ENCODE data around the gene CELF1. TPM values are rescaled to one million over a fixed set of nuclear protein-coding genes. Genes with fewer than 3 reads are reported as not detected.
A peak's percentile ranks its signal among the peaks of the same experiment; 100 is the strongest.
"Not testable (repeated sequence)": the region's sequence is repeated elsewhere in the genome, so short reads cannot be mapped to it uniquely, and the experiment has no call there.

CELF1 gene
- polyA plus RNA-seq, 1 donor = 79.2 TPM

DNA sequence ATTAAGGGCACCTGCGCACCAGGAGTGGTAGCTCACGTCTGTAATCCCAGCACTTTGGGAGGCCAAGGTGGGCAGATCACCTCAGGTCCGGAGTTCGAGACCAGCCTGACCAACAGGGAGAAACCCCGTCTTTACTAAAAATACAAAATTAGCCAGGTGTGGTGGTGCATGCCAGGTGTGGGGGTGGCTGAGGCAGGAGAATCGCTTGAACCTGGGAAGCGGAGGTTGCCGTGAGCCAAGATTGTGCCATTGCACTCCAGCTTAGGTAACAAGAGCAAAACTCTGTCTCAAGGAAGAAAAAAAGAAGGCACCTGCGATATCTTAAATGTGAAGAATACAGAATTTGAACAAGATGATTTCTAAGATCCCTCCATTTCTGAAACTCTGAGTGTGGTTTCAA, 26.9 kb downstream of the CELF1 start:
- H3K4me1 ChIP-seq (ENCODE audit: control insufficient read depth, insufficient read depth, low read length) = peaks cover 13% of the 10 kb centered on the region

DNA sequence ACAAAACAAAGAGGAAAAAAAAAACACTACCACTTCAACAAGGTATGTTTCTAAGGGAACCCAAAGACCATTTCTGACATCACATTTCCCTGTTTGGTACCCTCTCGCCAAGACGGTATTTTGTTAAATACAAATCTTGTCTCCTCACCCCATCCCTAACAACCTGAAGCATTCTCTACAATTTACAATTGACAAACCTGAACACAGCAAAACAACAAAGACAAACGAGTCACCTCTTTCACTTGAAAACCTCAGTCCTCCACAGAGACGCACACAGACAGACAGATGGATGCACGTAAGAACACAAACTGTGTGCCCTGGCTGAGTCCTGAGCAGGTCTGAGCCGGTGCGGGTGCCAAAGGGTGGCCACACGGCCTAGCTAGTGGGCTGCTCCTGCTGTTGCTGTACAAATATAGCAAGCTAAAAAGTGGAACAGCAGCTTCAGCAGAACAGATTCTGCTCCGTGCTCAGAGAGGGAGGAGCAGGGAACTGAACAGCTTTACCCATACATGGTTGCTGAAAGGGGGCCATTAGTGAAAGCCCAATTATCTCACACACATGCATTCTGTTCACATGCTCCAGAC, 28.5 kb downstream of the CELF1 start:
- Histone ChIP-seq H3K4me3 (ENCODE audit: low read length) (no peak overlapping the region), H3K36me3 (ENCODE audit: control insufficient read depth, insufficient read depth, low read length) (peaks cover 4% of the 10 kb centered on the region), H3K27me3 (ENCODE audit: control insufficient read depth, insufficient read depth, low read length) (no peaks in the 10 kb centered on the region), H3K27ac (ENCODE audit: low read length) (peak overlapping the region; percentile 45), H3K4me1 (ENCODE audit: control insufficient read depth, insufficient read depth, low read length) (peaks cover 13% of the 10 kb centered on the region), H3K9me3 (ENCODE audit: control insufficient read depth, low read depth, low read length) (no peaks in the 10 kb centered on the region)
- no peak for DNase-seq
- 40% methylated on average over 2 of the region's 9 CpGs for WGBS (ENCODE audit: insufficient coverage, low lambda C conversion rate)

More for the DNA sequence above, 26.9 kb downstream of the CELF1 start:
- not testable (repeated sequence) for H3K9me3 ChIP-seq (ENCODE audit: control insufficient read depth, low read depth, low read length); H3K4me3 ChIP-seq (ENCODE audit: low read length); H3K36me3 ChIP-seq (ENCODE audit: control insufficient read depth, insufficient read depth, low read length); DNase-seq; H3K27ac ChIP-seq (ENCODE audit: low read length); H3K27me3 ChIP-seq (ENCODE audit: control insufficient read depth, insufficient read depth, low read length)
- 100% methylated on average over 1 of the region's 9 CpGs for WGBS (ENCODE audit: insufficient coverage, low lambda C conversion rate)

DNA sequence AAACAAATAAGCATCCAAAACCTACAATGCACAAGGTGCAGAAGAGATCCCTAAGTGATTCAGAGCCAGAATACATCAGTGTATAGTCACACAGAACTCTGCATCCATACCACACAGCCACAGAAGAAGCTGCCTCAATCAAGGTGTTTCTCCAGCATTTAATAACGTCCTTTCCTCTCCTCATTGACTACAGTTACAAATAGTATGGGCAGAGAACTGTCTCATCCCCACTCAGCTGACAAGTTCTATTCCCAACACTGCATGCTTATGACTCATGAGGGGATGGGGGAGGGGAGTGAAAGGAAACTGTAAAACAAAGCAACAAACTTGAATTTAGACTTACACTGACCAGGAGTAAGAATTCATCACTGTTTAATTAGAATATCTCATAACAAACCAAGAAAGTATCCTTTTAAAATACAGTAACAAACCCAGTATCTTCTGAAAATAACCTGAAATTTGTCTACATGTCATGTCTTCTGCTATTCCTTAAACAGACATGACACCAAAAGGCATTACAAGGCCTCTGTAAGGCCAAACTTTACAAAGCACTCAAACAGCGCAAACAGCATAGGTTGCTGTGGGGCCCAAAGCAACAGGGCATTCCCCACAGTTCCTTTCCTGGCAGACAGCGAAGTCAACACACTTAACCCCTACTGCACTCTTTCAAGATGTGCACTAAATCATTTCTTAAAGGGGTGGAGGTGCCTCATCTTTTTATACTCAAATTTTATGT, 29.3 kb downstream of the CELF1 start:
- Histone ChIP-seq H3K9me3 (ENCODE audit: control insufficient read depth, low read depth, low read length) (no peaks in the 10 kb centered on the region), H3K27me3 (ENCODE audit: control insufficient read depth, insufficient read depth, low read length) (no peaks in the 10 kb centered on the region), H3K4me3 (ENCODE audit: low read length) (no peak overlapping the region), H3K4me1 (ENCODE audit: control insufficient read depth, insufficient read depth, low read length) (peaks cover 16% of the 10 kb centered on the region), H3K36me3 (ENCODE audit: control insufficient read depth, insufficient read depth, low read length) (no peaks in the 10 kb centered on the region), H3K27ac (ENCODE audit: low read length) (peak overlapping the region; percentile 57)
- peak; percentile 47 to 64 for DNase-seq
- no CpG with 5 or more reads among the region's 3 CpGs for WGBS (ENCODE audit: insufficient coverage, low lambda C conversion rate)

GRCh38 chr11:47518212-47518964, 34.5 kb downstream of the CELF1 start:
- no peak overlapping the region for H3K4me3 ChIP-seq (ENCODE audit: low read length)
- no peaks in the 10 kb centered on the region for H3K9me3 ChIP-seq (ENCODE audit: control insufficient read depth, low read depth, low read length)
- DNase-seq = no peak
- H3K4me1 ChIP-seq (ENCODE audit: control insufficient read depth, insufficient read depth, low read length) = peaks cover 18% of the 10 kb centered on the region
- no peak overlapping the region for H3K27ac ChIP-seq (ENCODE audit: low read length)
- H3K27me3 ChIP-seq (ENCODE audit: control insufficient read depth, insufficient read depth, low read length) = no peaks in the 10 kb centered on the region
- H3K36me3 ChIP-seq (ENCODE audit: control insufficient read depth, insufficient read depth, low read length) = no peaks in the 10 kb centered on the region
- 17% methylated on average over 1 of the region's 3 CpGs for WGBS (ENCODE audit: insufficient coverage, low lambda C conversion rate)

DNA sequence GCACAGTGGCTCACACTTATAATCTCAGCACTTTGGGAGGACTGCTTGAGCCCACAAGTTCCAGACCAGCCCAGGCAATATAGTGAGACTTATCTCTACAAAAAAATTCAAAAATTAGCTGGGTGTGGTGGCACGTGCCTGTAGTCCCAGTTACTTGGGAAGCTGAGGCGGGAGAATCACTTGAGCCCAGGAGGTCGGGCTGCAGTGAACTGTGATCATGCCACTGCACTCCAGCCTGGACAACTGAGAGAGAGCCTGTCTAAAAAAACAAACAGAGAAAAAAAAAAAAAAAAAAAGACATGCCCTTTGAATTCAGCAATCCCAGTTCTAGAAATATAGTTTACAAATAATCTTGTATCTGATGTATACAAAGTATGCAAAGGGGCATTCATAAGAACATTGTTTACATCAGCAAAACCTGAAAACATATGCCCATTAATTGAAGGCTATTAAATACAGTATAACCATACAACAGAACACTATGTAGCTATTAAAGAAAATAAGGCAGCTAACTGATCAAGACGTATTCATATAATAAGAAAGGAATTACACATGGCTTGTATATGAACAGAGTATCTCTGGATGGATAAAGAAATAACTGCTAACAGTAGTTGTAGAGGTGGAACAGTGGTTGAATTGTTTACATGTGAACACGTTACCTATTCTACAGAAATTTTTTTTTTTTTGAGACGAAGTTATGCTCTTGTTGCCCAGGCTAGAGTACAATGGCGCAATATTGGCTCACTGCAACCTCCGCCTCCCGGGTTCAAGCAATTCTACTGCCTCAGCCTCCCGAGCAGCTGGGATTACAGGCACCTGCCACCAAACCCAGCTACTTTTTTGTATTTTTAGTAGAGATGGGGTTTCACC, 35.7 kb downstream of the CELF1 start:
- H3K4me3 ChIP-seq (ENCODE audit: low read length) = no peak overlapping the region
- WGBS (ENCODE audit: insufficient coverage, low lambda C conversion rate) = 100% methylated on average over 1 of the region's 10 CpGs
- no peak for DNase-seq
- no peaks in the 10 kb centered on the region for H3K27me3 ChIP-seq (ENCODE audit: control insufficient read depth, insufficient read depth, low read length)
- H3K36me3 ChIP-seq (ENCODE audit: control insufficient read depth, insufficient read depth, low read length) = no peaks in the 10 kb centered on the region
- H3K4me1 ChIP-seq (ENCODE audit: control insufficient read depth, insufficient read depth, low read length) = peaks cover 11% of the 10 kb centered on the region
- no peaks in the 10 kb centered on the region for H3K9me3 ChIP-seq (ENCODE audit: control insufficient read depth, low read depth, low read length)
- H3K27ac ChIP-seq (ENCODE audit: low read length) = no peak overlapping the region

DNA sequence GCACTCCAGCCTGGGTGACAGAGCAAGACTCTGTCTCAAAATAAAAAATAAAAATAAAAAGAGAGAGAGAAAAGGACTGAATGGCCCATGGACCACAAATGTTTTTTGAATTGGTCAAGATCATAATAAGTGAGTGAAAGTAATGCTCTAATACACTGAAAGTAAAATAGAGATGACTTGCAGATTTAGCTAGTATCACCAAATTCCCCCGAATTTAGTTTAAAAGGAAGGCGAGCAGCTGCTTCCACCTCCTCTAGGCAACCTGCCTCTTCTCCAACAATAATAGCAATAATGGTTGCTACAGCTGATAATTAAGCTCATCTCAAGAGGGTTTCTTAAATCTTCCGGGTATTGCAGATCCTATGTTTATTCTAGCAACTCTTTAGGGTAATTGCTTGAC, 36.8 kb downstream of the CELF1 start:
- no peak for DNase-seq
- peaks cover 11% of the 10 kb centered on the region for H3K4me1 ChIP-seq (ENCODE audit: control insufficient read depth, insufficient read depth, low read length)
- no peak overlapping the region for H3K4me3 ChIP-seq (ENCODE audit: low read length)
- no peaks in the 10 kb centered on the region for H3K36me3 ChIP-seq (ENCODE audit: control insufficient read depth, insufficient read depth, low read length)
- no peaks in the 10 kb centered on the region for H3K27me3 ChIP-seq (ENCODE audit: control insufficient read depth, insufficient read depth, low read length)
- WGBS (ENCODE audit: insufficient coverage, low lambda C conversion rate) = 88% methylated on average over 3 of the region's 3 CpGs
- H3K27ac ChIP-seq (ENCODE audit: low read length) = no peak overlapping the region
- H3K9me3 ChIP-seq (ENCODE audit: control insufficient read depth, low read depth, low read length) = no peaks in the 10 kb centered on the region

DNA sequence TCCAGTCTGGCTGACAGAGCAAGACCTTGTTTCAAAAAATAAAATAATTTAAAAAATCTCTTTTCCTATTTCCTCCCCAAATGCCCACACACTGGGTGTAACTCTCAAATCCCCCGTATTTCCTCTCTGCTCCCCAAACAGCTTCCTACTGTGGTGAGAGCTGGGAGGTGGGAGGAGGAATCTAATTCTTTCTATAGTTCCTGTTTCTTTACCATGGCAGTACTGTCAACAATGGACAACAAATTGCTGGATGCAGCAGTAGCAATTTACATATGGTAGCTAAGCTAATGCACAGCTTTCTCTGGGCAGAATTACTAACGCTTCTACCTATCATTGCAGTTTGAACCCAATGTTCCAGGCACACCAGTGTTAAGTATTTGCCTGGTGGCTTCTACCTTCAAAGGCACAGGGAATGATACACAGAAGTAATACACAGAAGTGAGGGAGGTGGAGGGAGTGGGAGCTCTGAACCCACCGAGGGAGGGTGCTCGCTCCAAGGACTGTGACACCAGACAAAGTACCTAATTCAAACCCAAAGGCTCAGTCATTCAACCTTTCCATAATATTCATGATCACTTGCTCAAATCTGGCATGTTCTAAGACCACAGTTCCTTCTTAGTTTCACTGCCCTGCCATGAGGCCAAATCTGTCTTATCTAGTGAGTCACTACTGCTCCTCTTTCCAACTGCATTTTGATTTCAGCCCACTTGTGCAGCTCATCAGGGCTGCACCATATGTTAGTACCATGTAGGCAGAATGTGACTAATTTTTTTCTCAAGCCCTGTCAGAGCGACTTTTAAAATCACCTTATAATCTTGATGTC, 37.9 kb downstream of the CELF1 start:
- Histone ChIP-seq H3K27ac (ENCODE audit: low read length) (no peak overlapping the region), H3K4me3 (ENCODE audit: low read length) (no peak overlapping the region), H3K36me3 (ENCODE audit: control insufficient read depth, insufficient read depth, low read length) (no peaks in the 10 kb centered on the region), H3K27me3 (ENCODE audit: control insufficient read depth, insufficient read depth, low read length) (no peaks in the 10 kb centered on the region), H3K9me3 (ENCODE audit: control insufficient read depth, low read depth, low read length) (no peaks in the 10 kb centered on the region), H3K4me1 (ENCODE audit: control insufficient read depth, insufficient read depth, low read length) (peaks cover 14% of the 10 kb centered on the region)
- DNase-seq = no peak
- WGBS (ENCODE audit: insufficient coverage, low lambda C conversion rate) = 86% methylated on average over 1 of the region's 5 CpGs

DNA sequence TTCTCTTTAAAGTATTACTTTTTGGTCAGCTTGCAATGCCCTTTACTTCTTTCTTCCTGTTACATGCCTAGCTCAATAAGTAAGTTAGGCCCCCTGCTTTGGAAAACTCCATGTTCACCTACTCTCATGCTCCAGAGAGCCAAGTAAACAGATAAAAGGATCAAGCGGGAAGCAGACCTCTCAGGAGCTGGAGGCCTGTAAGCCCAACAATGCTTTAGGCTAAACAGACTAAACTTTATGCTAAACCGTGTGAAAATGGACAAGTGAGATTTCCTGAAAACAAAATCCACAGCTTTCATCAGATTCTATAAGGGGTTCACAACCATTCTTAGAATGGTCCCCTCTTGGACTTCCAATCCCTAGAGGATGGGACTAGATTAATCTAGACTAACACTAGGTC, 40.2 kb downstream of the CELF1 start:
- Histone ChIP-seq H3K27ac (ENCODE audit: low read length) (no peak overlapping the region), H3K36me3 (ENCODE audit: control insufficient read depth, insufficient read depth, low read length) (no peaks in the 10 kb centered on the region), H3K27me3 (ENCODE audit: control insufficient read depth, insufficient read depth, low read length) (no peaks in the 10 kb centered on the region), H3K4me1 (ENCODE audit: control insufficient read depth, insufficient read depth, low read length) (peaks cover 9% of the 10 kb centered on the region), H3K9me3 (ENCODE audit: control insufficient read depth, low read depth, low read length) (no peaks in the 10 kb centered on the region), H3K4me3 (ENCODE audit: low read length) (no peak overlapping the region)
- no peak for DNase-seq
- 60% methylated on average over 1 of the region's 2 CpGs for WGBS (ENCODE audit: insufficient coverage, low lambda C conversion rate)

- no CpG with 5 or more reads among the region's 7 CpGs for WGBS (ENCODE audit: insufficient coverage, low lambda C conversion rate)
- Histone ChIP-seq H3K27ac (ENCODE audit: low read length) (no peak overlapping the region), H3K27me3 (ENCODE audit: control insufficient read depth, insufficient read depth, low read length) (no peaks in the 10 kb centered on the region), H3K36me3 (ENCODE audit: control insufficient read depth, insufficient read depth, low read length) (no peaks in the 10 kb centered on the region), H3K4me1 (ENCODE audit: control insufficient read depth, insufficient read depth, low read length) (peaks cover 9% of the 10 kb centered on the region), H3K9me3 (ENCODE audit: control insufficient read depth, low read depth, low read length) (no peaks in the 10 kb centered on the region), H3K4me3 (ENCODE audit: low read length) (no peak overlapping the region)
- no peak for DNase-seq
Observed at GRCh38 chr11:47511917-47512316, 41.0 kb downstream of the CELF1 start.

Measured in large intestine (tissue), 3 donors.